Trophoblast cell (in vitro differentiated cells and primary cell): Measurements from ENCODE around the gene CTSK. TPM values are rescaled to one million over a fixed set of nuclear protein-coding genes. Genes with fewer than 3 reads are reported as not detected.
"Not testable (repeated sequence)": the region's sequence is repeated elsewhere in the genome, so short reads cannot be mapped to it uniquely, and the experiment has no call there.

ENCODE experiments used
- DNase-seq, 2 donors: peaks; one replicate each; pipeline ENCODE4 v3.0.0-alpha.2; 2016
- H2AFZ ChIP-seq: 2 replicates; pipeline ENCODE4 v1.6.1; 2013; ENCODE audit warnings: low read length, moderate library complexity, mild to moderate bottlenecking; ENCODE audit not compliant: insufficient read depth, poor library complexity
- H2AK5ac ChIP-seq: 2 replicates; pipeline ENCODE4 v1.6.1; 2013; ENCODE audit warnings: mild to moderate bottlenecking, low read length
- H2BK120ac ChIP-seq: 2 replicates; pipeline ENCODE4 v1.6.1; 2013; ENCODE audit warnings: low read length, mild to moderate bottlenecking, moderate library complexity; ENCODE audit not compliant: insufficient read depth, poor library complexity
- H2BK12ac ChIP-seq: 2 replicates; pipeline ENCODE4 v1.6.1; 2013; ENCODE audit warnings: mild to moderate bottlenecking, low read length, moderate library complexity
- H2BK5ac ChIP-seq: 2 replicates; pipeline ENCODE4 v1.6.1; 2013; ENCODE audit warnings: low read length, low read depth, moderate library complexity, mild to moderate bottlenecking; ENCODE audit not compliant: poor library complexity
- H3K14ac ChIP-seq: 2 replicates; pipeline ENCODE4 v1.6.1; 2013; ENCODE audit warnings: mild to moderate bottlenecking, low read length
- H3K18ac ChIP-seq: 2 replicates; pipeline ENCODE4 v1.6.1; 2013; ENCODE audit warnings: mild to moderate bottlenecking, low read length
- H3K23ac ChIP-seq: 2 replicates; pipeline ENCODE4 v1.6.1; 2013; ENCODE audit warnings: low read length
- H3K27ac ChIP-seq: 2 replicates; pipeline ENCODE4 v1.5.1; 2013; ENCODE audit warnings: low read depth, mild to moderate bottlenecking, inconsistent platforms, low read length, moderate library complexity
- H3K27me3 ChIP-seq: 2 replicates; pipeline ENCODE4 v1.6.1; 2013; ENCODE audit warnings: inconsistent platforms, mild to moderate bottlenecking, low read length, moderate library complexity; ENCODE audit not compliant: insufficient read depth
- H3K36me3 ChIP-seq, 2 experiments: 1 replicate in 1 of 2; 2 replicates in 1 of 2; pipeline ENCODE4 v1.6.1; 2013; ENCODE audit warnings: low read length in 2 of 2, mild to moderate bottlenecking in 2 of 2, moderate library complexity in 1 of 2; ENCODE audit not compliant: insufficient read depth in 2 of 2, control insufficient read depth in 1 of 2
- H3K4ac ChIP-seq: 2 replicates; pipeline ENCODE4 v1.6.1; 2013; ENCODE audit warnings: low read depth, mild to moderate bottlenecking, low read length, moderate library complexity
- H3K4me1 ChIP-seq, 2 experiments: 1 replicate in 1 of 2; 2 replicates in 1 of 2; pipeline ENCODE4 v1.6.1; 2013; ENCODE audit warnings: low read length in 2 of 2, mild to moderate bottlenecking in 2 of 2, moderate library complexity in 1 of 2; ENCODE audit not compliant: insufficient read depth in 2 of 2, control insufficient read depth in 1 of 2
- H3K4me2 ChIP-seq: 2 replicates; pipeline ENCODE4 v1.6.1; 2013; ENCODE audit warnings: inconsistent platforms, mild to moderate bottlenecking, low read length, moderate library complexity
- H3K4me3 ChIP-seq: 2 replicates; pipeline ENCODE4 v1.5.1; 2013; ENCODE audit warnings: mild to moderate bottlenecking, low read depth, low read length, inconsistent platforms
- H3K79me1 ChIP-seq: one replicate; pipeline ENCODE4 v1.6.1; 2013; ENCODE audit warnings: low read length
- H3K79me2 ChIP-seq: 2 replicates; pipeline ENCODE4 v1.6.1; 2013; ENCODE audit warnings: low read length, mild to moderate bottlenecking; ENCODE audit not compliant: control insufficient read depth, insufficient read depth, poor library complexity
- H3K9ac ChIP-seq: 2 replicates; pipeline ENCODE4 v1.6.1; 2013; ENCODE audit warnings: mild to moderate bottlenecking, low read length
- H3K9me3 ChIP-seq: 2 replicates; pipeline ENCODE4 v1.6.1; 2013; ENCODE audit warnings: low read depth, mild to moderate bottlenecking, control low read depth, inconsistent platforms, low read length; ENCODE audit not compliant: insufficient read depth
- H4K12ac ChIP-seq: 2 replicates; pipeline ENCODE4 v1.6.1; 2013; ENCODE audit warnings: low read depth, mild to moderate bottlenecking, low read length, moderate library complexity
- H4K8ac ChIP-seq: 2 replicates; pipeline ENCODE4 v1.6.1; 2013; ENCODE audit warnings: low read depth, mild to moderate bottlenecking, low read length, moderate library complexity
- H4K91ac ChIP-seq: one replicate; pipeline ENCODE4 v1.6.1; 2013; ENCODE audit warnings: low read depth, mild to moderate bottlenecking, low read length, moderate library complexity
- WGBS: extraction: QIAGEN DNeasy Blood & Tissue Kit; methylation state at CpG from one replicate; pipeline ENCODE4 v1.1.7; 2013; ENCODE audit warnings: missing lambda C conversion rate; ENCODE audit not compliant: insufficient read length, insufficient coverage; ENCODE audit errors: extremely low coverage; 5-methylcytosine and 5-hydroxymethylcytosine counted together
- polyA plus RNA-seq: library from polyadenylated mRNA; stranded (reverse); fragments of 200-250 nt; gene quantifications from 2 replicates; pipeline ENCODE4 v1.2.3, GENCODE V29; 2013

CTSK gene
- 1.4 and 1.5 TPM in 2 replicates for polyA plus RNA-seq

DNA sequence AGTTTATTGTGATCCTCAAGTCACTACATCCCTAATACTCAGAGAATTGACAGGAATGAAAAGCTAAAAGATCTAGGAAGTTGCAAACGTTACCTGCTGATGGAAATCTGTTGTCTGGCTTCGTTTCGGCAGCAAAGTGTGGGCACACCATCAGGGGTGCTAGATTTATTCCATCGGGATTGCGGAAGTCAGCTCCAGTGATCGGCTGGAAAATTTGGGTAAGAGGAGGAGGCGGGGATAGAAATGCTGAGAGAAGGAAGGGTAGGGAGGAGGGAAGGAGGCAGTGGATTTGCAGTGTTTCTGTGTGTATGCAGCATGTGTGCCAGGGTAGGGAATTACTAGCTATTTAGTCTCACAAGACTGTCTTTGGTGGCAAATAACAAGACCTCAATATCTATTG is at the start of gene CTSK:
TSS of gene CTSK (minus strand) at position 140 of the 400 bp plus-strand sequence. CDS start 1,455 bp downstream, outside the sequence.
- DNase-seq, result no peak
- H3K79me1 ChIP-seq, result no peaks in the 10 kb centered on the region
- no peak within 1 kb of the TSS for H4K8ac ChIP-seq
- H3K14ac ChIP-seq, result no peak within 1 kb of the TSS
- no peak within 1 kb of the TSS for H3K23ac ChIP-seq
- no peaks in the 10 kb centered on the region for H3K27me3 ChIP-seq
- H3K9me3 ChIP-seq, result no peaks in the 10 kb centered on the region
- peaks cover 4 to 12% of the 10 kb centered on the region in 2 experiments for H3K36me3 ChIP-seq
- H3K4me1 ChIP-seq, result no peaks in the 10 kb centered on the region
- no peak within 1 kb of the TSS for H3K4me3 ChIP-seq
- no peak within 1 kb of the TSS for H2BK5ac ChIP-seq
- no peak within 1 kb of the TSS for H2AK5ac ChIP-seq
- H3K4ac ChIP-seq, result no peak within 1 kb of the TSS
- H3K18ac ChIP-seq, result no peak within 1 kb of the TSS
- H2BK12ac ChIP-seq, result no peak within 1 kb of the TSS
- no peak within 1 kb of the TSS for H4K12ac ChIP-seq
- H3K79me2 ChIP-seq, result no peaks in the 10 kb centered on the region
- 100% methylated on average over 1 of the region's 7 CpGs for WGBS
- H3K9ac ChIP-seq, result no peak within 1 kb of the TSS
- no peak within 1 kb of the TSS for H2AFZ ChIP-seq
- no peak within 1 kb of the TSS for H2BK120ac ChIP-seq
- H4K91ac ChIP-seq, result no peak within 1 kb of the TSS
- no peak within 1 kb of the TSS for H3K4me2 ChIP-seq
- no peak within 1 kb of the TSS for H3K27ac ChIP-seq

DNA sequence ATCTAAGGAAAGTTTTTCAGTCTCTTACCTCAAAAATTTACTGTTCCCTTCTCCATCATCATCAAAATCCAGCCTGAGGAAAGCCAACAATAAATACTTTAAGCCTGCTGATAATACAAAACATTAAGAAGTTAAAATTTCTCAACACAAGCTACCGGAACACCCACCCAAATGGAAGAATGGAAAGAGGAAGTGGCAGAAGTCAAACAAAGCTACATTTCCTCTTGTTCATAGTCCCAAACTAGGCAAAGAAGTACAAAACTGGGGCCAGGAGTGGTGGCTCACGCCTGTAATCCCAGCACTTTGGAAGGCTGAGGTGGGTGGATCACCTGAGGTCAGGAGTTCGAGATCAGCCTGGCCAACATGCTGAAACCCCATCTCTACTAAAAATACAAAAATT is 44.7 kb upstream of the CTSK start:
- H3K23ac ChIP-seq, H3K4me1 ChIP-seq, H3K18ac ChIP-seq, H3K27ac ChIP-seq, H3K9me3 ChIP-seq, H3K9ac ChIP-seq, H2BK5ac ChIP-seq, DNase-seq, H3K4ac ChIP-seq, H4K91ac ChIP-seq, H2BK12ac ChIP-seq, H2AK5ac ChIP-seq, H3K14ac ChIP-seq, H3K4me3 ChIP-seq, H3K4me2 ChIP-seq, H2BK120ac ChIP-seq, H4K8ac ChIP-seq, H3K79me2 ChIP-seq, H2AFZ ChIP-seq, H3K27me3 ChIP-seq, H4K12ac ChIP-seq, H3K79me1 ChIP-seq: not testable (repeated sequence)
- no CpG with 5 or more reads among the region's 3 CpGs for WGBS
- peaks cover 13 to 21% of the 10 kb centered on the region in 2 experiments for H3K36me3 ChIP-seq

DNA sequence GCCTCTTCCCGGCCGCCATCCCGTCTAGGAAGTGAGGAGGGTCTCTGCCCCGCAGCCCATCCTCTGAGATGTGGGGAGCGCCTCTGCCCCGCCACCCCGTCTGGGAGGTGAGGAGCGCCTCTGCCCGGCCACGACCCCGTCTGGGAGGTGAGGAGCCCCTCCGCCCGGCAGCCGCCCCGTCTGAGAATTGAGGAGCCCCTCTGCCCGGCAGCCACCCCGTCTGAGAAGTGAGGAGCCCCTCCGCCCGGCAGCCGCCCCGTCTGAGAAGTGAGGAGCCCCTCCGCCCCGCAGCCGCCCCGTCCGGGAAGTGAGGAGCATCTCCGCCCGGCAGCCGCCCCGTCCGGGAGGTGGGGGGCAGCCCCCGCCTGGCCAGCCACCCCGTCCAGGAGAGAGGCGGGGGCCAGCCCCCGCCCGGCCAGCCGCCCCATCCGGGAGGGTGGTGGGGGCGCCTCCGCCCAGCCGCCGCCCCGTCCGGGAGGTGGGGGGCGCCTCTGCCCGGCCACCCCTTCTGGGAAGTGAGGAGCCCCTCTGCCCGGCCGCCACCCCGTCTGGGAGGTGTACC is 42.8 kb upstream of the CTSK start:
- not testable (repeated sequence) for H3K79me1 ChIP-seq, H4K91ac ChIP-seq, H3K9ac ChIP-seq, H2AK5ac ChIP-seq, H2BK12ac ChIP-seq, H3K23ac ChIP-seq, H3K27me3 ChIP-seq, H3K4ac ChIP-seq, H3K9me3 ChIP-seq, H3K18ac ChIP-seq, H2BK5ac ChIP-seq, H3K4me3 ChIP-seq, H4K8ac ChIP-seq, DNase-seq, H3K14ac ChIP-seq, H3K4me2 ChIP-seq, H3K27ac ChIP-seq, H2AFZ ChIP-seq, H2BK120ac ChIP-seq, H3K4me1 ChIP-seq, H4K12ac ChIP-seq, H3K79me2 ChIP-seq
- peaks cover 13% of the 10 kb centered on the region in 2 experiments for H3K36me3 ChIP-seq
- no CpG with 5 or more reads among the region's 49 CpGs for WGBS

DNA sequence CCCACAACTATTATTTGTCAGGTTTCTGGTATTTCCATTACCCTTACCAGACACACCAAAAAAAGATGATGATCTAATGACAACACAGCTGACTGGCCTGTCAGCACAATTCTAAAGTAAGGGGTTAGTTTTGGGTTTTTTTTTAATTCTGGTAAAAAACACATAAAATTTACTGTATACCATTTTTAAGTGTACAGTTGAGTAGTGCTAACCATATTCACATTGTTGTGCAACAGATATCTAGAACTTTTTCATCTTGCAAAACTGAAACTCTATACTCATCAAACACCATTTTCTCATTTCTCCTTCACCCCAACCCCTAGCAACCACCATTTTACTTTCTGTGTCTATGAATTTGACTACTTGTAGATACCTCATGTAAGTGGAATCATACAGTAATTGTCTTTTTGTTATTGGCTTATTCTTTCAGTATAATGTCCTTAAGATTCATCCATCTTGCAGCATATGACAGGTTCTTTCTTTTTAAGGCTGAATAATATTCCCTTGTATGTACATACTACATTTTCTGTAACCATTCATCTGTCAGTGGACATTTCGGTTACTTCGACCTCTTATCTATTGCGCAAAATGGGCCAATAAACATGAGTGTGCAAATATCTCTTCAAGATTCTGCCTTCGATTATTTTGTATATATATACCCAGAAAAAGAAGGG is 38.5 kb upstream of the CTSK start:
- Histone ChIP-seq H3K36me3 (peaks cover 5 to 7% of the 10 kb centered on the region in 2 experiments), H3K79me1 (no peaks in the 10 kb centered on the region), H3K9ac (no peak overlapping the region), H3K14ac (no peak overlapping the region), H3K4me1 (no peaks in the 10 kb centered on the region), H3K18ac (no peak overlapping the region), H3K4me3 (no peak overlapping the region), H3K27me3 (no peaks in the 10 kb centered on the region), H4K8ac (no peak overlapping the region), H3K79me2 (no peaks in the 10 kb centered on the region), H2BK5ac (no peak overlapping the region), H3K4ac (no peak overlapping the region), H3K23ac (no peak overlapping the region), H2AFZ (no peak overlapping the region), H2BK120ac (no peak overlapping the region), H4K12ac (no peak overlapping the region), H4K91ac (no peak overlapping the region), H3K9me3 (no peaks in the 10 kb centered on the region), H2BK12ac (no peak overlapping the region), H3K4me2 (no peak overlapping the region), H2AK5ac (no peak overlapping the region), H3K27ac (no peak overlapping the region)
- DNase-seq, result no peak
- no CpG with 5 or more reads among the region's 4 CpGs for WGBS
